Fibroblast of upper back skin (primary cell): ENCODE results near the gene FILIP1.

Source experiments
- DNase-seq: peaks from one replicate; pipeline ENCODE4 v3.0.0-alpha.2; 2013

Gene FILIP1

GRCh38 chr6:75257343-75258087 lies 236.1 kb downstream of the FILIP1 start:
- DNase-seq, result no peak

GRCh38 chr6:75250552-75250951 lies 243.0 kb downstream of the FILIP1 start:
- no peak for DNase-seq

- DNase-seq, result no peak
Measured at GRCh38 chr6:75249837-75250236, 243.8 kb downstream of the FILIP1 start.

GRCh38 chr6:75246386-75246785 lies 247.2 kb downstream of the FILIP1 start:
- no peak for DNase-seq

- no peak for DNase-seq
Measured at GRCh38 chr6:75244063-75244584, 249.5 kb downstream of the FILIP1 start.

- DNase-seq, result peak; percentile 97
Measured at GRCh38 chr6:75243333-75244062, 250.1 kb downstream of the FILIP1 start, which contains the start of gene COX7A2. COX7A2 (minus strand) TSS chr6:75243801; CDS start chr6:75243734, 67 bp downstream.
